A549 (cell line): ENCODE data around the gene RABGAP1L. TPM values are rescaled to one million over a fixed set of nuclear protein-coding genes. Genes with fewer than 3 reads are reported as not detected.
A peak's percentile ranks its signal among the peaks of the same experiment; 100 is the strongest.
"Not testable (repeated sequence)": the region's sequence is repeated elsewhere in the genome, so short reads cannot be mapped to it uniquely, and the experiment has no call there.

ENCODE experiments used
- ATAC-seq, 2 experiments: fragments of 200-7000 bp in 1 of 2; fragments of >200 bp in 1 of 2; cut with Nextera tagmentation in 1 of 2; cut with Tn5 transposase in 1 of 2; 3 replicates each; pipeline versions ENCODE4 v1.8.0 to v1.9.1; 2018 to 2020; ENCODE audit warnings: mild to moderate bottlenecking in 1 of 2, moderate library complexity in 1 of 2
- CTCF ChIA-PET: fragments of 300-600 bp; sonication (Branson Sonifier 250); formaldehyde crosslinking; extraction: SDS; loops from one replicate; lab custom pipeline; 2021; ENCODE audit warnings: antibody characterized with exemption, inconsistent platforms; lab: Yijun Ruan, JAX
- POLR2A ChIA-PET: fragments of 350-600 bp; formaldehyde crosslinking; extraction: SDS; loops from one replicate; lab custom pipeline; 2021; ENCODE audit warnings: antibody characterized with exemption, inconsistent platforms; lab: Yijun Ruan, JAX
- DNase-seq, 2 experiments: peaks; one replicate each; pipeline versions ENCODE4 v3.0.0 to v3.0.0-alpha.2; 2011 to 2016; ENCODE audit warnings: low read depth in 1 of 2, low spot score in 1 of 2
- FAIRE-seq: peaks from 2 replicates; lab custom pipeline; 2011; peaks lifted over from hg19 to GRCh38; lab: Jason Lieb, UNC
- H3K27ac ChIP-seq, 2 experiments: fragments of >200 bp; sonication (Bioruptor Twin); formaldehyde crosslinking; 3 replicates each; pipeline ENCODE4 v1.5.1; 2016 to 2017
- H3K4me1 ChIP-seq: fragments of >200 bp; sonication (Bioruptor Twin); formaldehyde crosslinking; 3 replicates; pipeline ENCODE4 v1.6.1; 2016
- H3K4me2 ChIP-seq: fragments of >200 bp; sonication (Bioruptor Twin); formaldehyde crosslinking; 3 replicates; pipeline ENCODE4 v1.6.1; 2016
- H3K4me3 ChIP-seq: fragments of >200 bp; sonication (Bioruptor Twin); formaldehyde crosslinking; 3 replicates; pipeline ENCODE4 v1.5.1; 2016
- H3K9me3 ChIP-seq: fragments of >200 bp; sonication (Bioruptor Twin); formaldehyde crosslinking; 3 replicates; pipeline ENCODE4 v1.6.1; 2016
- ATOH8 ChIP-seq: fragments of 250-450 bp; sonication (Bioruptor Pico); IDR thresholded peaks from 2 replicates; pipeline ENCODE4 v1.5.0; 2020; ENCODE audit warnings: low read depth, mild to moderate bottlenecking, moderate library complexity
- CBX2 ChIP-seq: fragments of 200-600 bp; sonication (generic); IDR thresholded peaks from 2 replicates; pipeline ENCODE4 v1.6.1; 2016; ENCODE audit warnings: low read depth, mild to moderate bottlenecking, borderline replicate concordance
- CEBPB ChIP-seq, 2 experiments: fragments of >200 bp in 1 of 2; sonication (Bioruptor Twin) in 1 of 2; formaldehyde crosslinking in 1 of 2; IDR thresholded peaks; 2 replicates each; pipeline ENCODE4 v1.6.1; 2012 to 2016
- CHD2 ChIP-seq: fragments of 150-350 bp; IDR thresholded peaks from 2 replicates; pipeline ENCODE4 v1.6.1; 2014; ENCODE audit warnings: low read length; ENCODE audit not compliant: partially characterized antibody
- CTCF ChIP-seq: fragments of >200 bp; sonication (Bioruptor Twin); formaldehyde crosslinking; IDR thresholded peaks from 3 replicates; pipeline ENCODE4 v1.5.1; 2016
- EHMT2 ChIP-seq: fragments of 200-600 bp; sonication (generic); IDR thresholded peaks from 2 replicates; pipeline ENCODE4 v1.6.1; 2016; ENCODE audit warnings: antibody characterized with exemption, low read depth, mild to moderate bottlenecking, moderate library complexity
- ELK1 ChIP-seq: fragments of 150-350 bp; IDR thresholded peaks from 2 replicates; pipeline ENCODE4 v1.6.1; 2014; ENCODE audit warnings: low read depth, mild to moderate bottlenecking, low read length
- ESRRA ChIP-seq: fragments of 150-350 bp; IDR thresholded peaks from 2 replicates; pipeline ENCODE4 v1.6.1; 2014; ENCODE audit warnings: mild to moderate bottlenecking, low read length, borderline replicate concordance
- HOXA7 ChIP-seq: fragments of 250-450 bp; sonication (Bioruptor Pico); IDR thresholded peaks from 2 replicates; pipeline ENCODE4 v1.5.0; 2020; ENCODE audit warnings: mild to moderate bottlenecking, moderate library complexity
- HOXB13 ChIP-seq: fragments of 250-450 bp; sonication (Bioruptor Pico); IDR thresholded peaks from 2 replicates; pipeline ENCODE4 v1.5.0; 2020; ENCODE audit warnings: low read depth, mild to moderate bottlenecking, moderate library complexity
- HOXB5 ChIP-seq: fragments of 250-450 bp; sonication (Bioruptor Pico); IDR thresholded peaks from 2 replicates; pipeline ENCODE4 v1.5.0; 2020; ENCODE audit warnings: mild to moderate bottlenecking, moderate library complexity
- JUN ChIP-seq, 2 experiments: fragments of >200 bp; sonication (Bioruptor Twin); formaldehyde crosslinking; IDR thresholded peaks; 2 replicates in 1 of 2; 3 replicates in 1 of 2; pipeline ENCODE4 v1.6.1; 2016 to 2017
- KDM1A ChIP-seq: fragments of 200-600 bp; sonication (generic); IDR thresholded peaks from 2 replicates; pipeline ENCODE4 v1.6.1; 2016; ENCODE audit warnings: low read depth, mild to moderate bottlenecking
- MAFK ChIP-seq: fragments of 450-650 bp; IDR thresholded peaks from 2 replicates; pipeline ENCODE4 v1.6.1; 2014; ENCODE audit not compliant: partially characterized antibody
- MAX ChIP-seq: IDR thresholded peaks from 2 replicates; pipeline ENCODE4 v1.6.1; 2012
- MYC ChIP-seq: IDR thresholded peaks from 2 replicates; pipeline ENCODE4 v1.6.1; 2012; ENCODE audit warnings: mild to moderate bottlenecking, inconsistent platforms, low read length, improper control_type of control experiment, borderline replicate concordance
- NFE2L2 ChIP-seq: fragments of 150-350 bp; conservative IDR thresholded peaks from 2 replicates; pipeline ENCODE4 v1.6.1; 2014; ENCODE audit warnings: low read length
- NR3C1 ChIP-seq: fragments of >200 bp; sonication (Bioruptor Twin); formaldehyde crosslinking; IDR thresholded peaks from 3 replicates; pipeline ENCODE4 v1.6.1; 2017
- PHF8 ChIP-seq: fragments of 200-600 bp; sonication (generic); IDR thresholded peaks from 2 replicates; pipeline ENCODE4 v1.6.1; 2016; ENCODE audit warnings: low read depth, mild to moderate bottlenecking, antibody characterized with exemption, moderate library complexity, borderline replicate concordance
- POLR2AphosphoS2 ChIP-seq: conservative IDR thresholded peaks from 2 replicates; pipeline ENCODE4 v1.6.1; 2012; ENCODE audit warnings: low read length, improper control_type of control experiment, inconsistent platforms
- REST ChIP-seq: fragments of 200-600 bp; sonication (generic); IDR thresholded peaks from 2 replicates; pipeline ENCODE4 v1.6.1; 2016; ENCODE audit warnings: antibody characterized with exemption, mild to moderate bottlenecking, moderate library complexity
- TP53 ChIP-seq: fragments of 250-450 bp; sonication (Bioruptor Pico); IDR thresholded peaks from 2 replicates; pipeline ENCODE4 v1.5.0; 2021; ENCODE audit warnings: mild to moderate bottlenecking, moderate library complexity
- WGBS: methylation state at CpG from one replicate; pipeline ENCODE4 v1.1.6; 2017; ENCODE audit errors: missing lambda C conversion rate; 5-methylcytosine and 5-hydroxymethylcytosine counted together
- polyA plus RNA-seq, 4 experiments: library from polyadenylated mRNA; depleted of rRNA in 3 of 4; stranded (reverse); fragments of >200 nt; fragmentation: RNase III in 1 of 4; extraction: RNeasy Plus Mini Kit Qiagen cat#74134 plus additional on column Dnase treatment in 1 of 4; gene quantifications; 2 replicates in 3 of 4; 3 replicates in 1 of 4; pipeline ENCODE4 v1.2.3, GENCODE V29; 2011 to 2017

Gene RABGAP1L
- polyA plus RNA-seq, 2 of the 4 experiments (the other 2 are of a cell fraction), result 8.2 to 18.6 TPM

GRCh38 chr1:174569240-174569639 is 409.9 kb downstream of the RABGAP1L start:
- FAIRE-seq (no peak), ATAC-seq (no peak), DNase-seq (no peak)
- Histone ChIP-seq H3K27ac (no peak overlapping the region), H3K9me3 (no peaks in the 10 kb centered on the region), H3K4me3 (no peak overlapping the region), H3K4me2 (no peak overlapping the region), H3K4me1 (no peaks in the 10 kb centered on the region)
- ChIA-PET POLR2A (no interaction called here), CTCF (interaction anchor here (1.2 kb wide), 1 partner anchor 74 kb away, joined by 3 read pairs; no protein-coding TSS in a partner anchor)
- WGBS, result 73% methylated on average over 3 of the region's 3 CpGs
- TF ChIP-seq CBX2, result no peak
- TF ChIP-seq, all 56 proteins: peak for 0

- CTCF ChIA-PET, result no interaction called here
- H3K4me3 ChIP-seq, result no peak overlapping the region
- no peak for FAIRE-seq
- TF ChIP-seq TP53 (CRISPR knock-in tag), result no peak
- no peak for TF ChIP-seq HOXB13 (CRISPR knock-in tag)
- TF ChIP-seq KDM1A, result no peak
- no peak for TF ChIP-seq HOXB5
- TF ChIP-seq CTCF, result no peak
- no peak for TF ChIP-seq JUN (IDR thresholded peaks at IDR 0.05)
- TF ChIP-seq EHMT2, result no peak
- TF ChIP-seq HOXA7 (CRISPR knock-in tag), result no peak
- TF ChIP-seq CHD2, result no peak
- no peak for TF ChIP-seq POLR2AphosphoS2
- no peak for TF ChIP-seq CEBPB (IDR thresholded peaks at IDR 0.05)
- TF ChIP-seq ATOH8 (CRISPR knock-in tag), result no peak
- no peak for TF ChIP-seq MAFK
- TF ChIP-seq NFE2L2, result no peak
- no peak for TF ChIP-seq MAX
- TF ChIP-seq ESRRA, result no peak
- TF ChIP-seq, all 56 proteins: peak for 0
- Histone ChIP-seq H3K4me2 (no peak overlapping the region), H3K27ac (no peak overlapping the region), H3K9me3 (no peaks in the 10 kb centered on the region), H3K4me1 (no peaks in the 10 kb centered on the region)
- DNase-seq, result no peak
- WGBS, result 3% methylated on average over 1 of the region's 1 CpG
- POLR2A ChIA-PET, result no interaction called here
- no peak for ATAC-seq
These were observed 413.5 kb downstream of the RABGAP1L start for GRCh38 chr1:174572771-174573170.

GRCh38 chr1:174576120-174576519 is 416.8 kb downstream of the RABGAP1L start:
- H3K4me2 ChIP-seq, FAIRE-seq, H3K4me1 ChIP-seq, H3K4me3 ChIP-seq, ATAC-seq, H3K9me3 ChIP-seq, POLR2A ChIA-PET, CTCF ChIA-PET, H3K27ac ChIP-seq: not testable (repeated sequence)
- WGBS, result 89% methylated on average over 6 of the region's 6 CpGs
- peak in 1 of 2 experiments; percentile 9 for DNase-seq

- no peaks in the 10 kb centered on the region for H3K4me1 ChIP-seq
- ChIA-PET CTCF (interaction anchor here (1.0 kb wide), 1 partner anchor 71 kb away, joined by 3 read pairs; no protein-coding TSS in a partner anchor), POLR2A (no interaction called here)
- H3K4me2 ChIP-seq, result no peak overlapping the region
- no peak for ATAC-seq
- H3K4me3 ChIP-seq, result no peak overlapping the region
- no peak for FAIRE-seq
- no peak for DNase-seq
- no peaks in the 10 kb centered on the region for H3K9me3 ChIP-seq
- H3K27ac ChIP-seq, result no peak overlapping the region
- TF ChIP-seq REST (no peak), MYC (no peak), KDM1A (no peak), ELK1 (no peak), CHD2 (no peak), PHF8 (no peak), ESRRA (no peak), ATOH8 (CRISPR knock-in tag) (no peak), NR3C1 (no peak)
These were observed 418.4 kb downstream of the RABGAP1L start for GRCh38 chr1:174577681-174578080.
